Neural cell (in vitro differentiated cells): ENCODE measurements around the gene MGAT4A. TPM values are rescaled to one million over a fixed set of nuclear protein-coding genes. Genes with fewer than 3 reads are reported as not detected.

Source experiments
- H2AFZ ChIP-seq: fragments of 200-600, 300-800 bp; sonication (generic), shearing (Covaris generic); 2 replicates; pipeline ENCODE4 v1.6.0; 2014; ENCODE audit warnings: low read depth, mild to moderate bottlenecking, antibody characterized with exemption, low read length, moderate library complexity
- H3F3A ChIP-seq: fragments of 200-600 bp; shearing (Covaris generic); 2 replicates; pipeline ENCODE4 v1.6.1; 2016; ENCODE audit warnings: mild to moderate bottlenecking, moderate library complexity, mixed read lengths, antibody characterized with exemption, low read length; ENCODE audit not compliant: insufficient read depth, poor library complexity, severe bottlenecking
- H3K27ac ChIP-seq: fragments of 200-600, 300-800 bp; sonication (generic), shearing (Covaris generic); 2 replicates; pipeline ENCODE4 v1.5.1; 2014; ENCODE audit warnings: mild to moderate bottlenecking, low read length, moderate library complexity
- H3K27me3 ChIP-seq: fragments of 300-800, 200-600 bp; sonication (generic), shearing (Covaris generic); 2 replicates; pipeline ENCODE4 v1.6.0; 2014; ENCODE audit warnings: mild to moderate bottlenecking, low read depth, low read length, moderate library complexity; ENCODE audit not compliant: insufficient read depth
- H3K36me3 ChIP-seq: fragments of 300-800, 200-600 bp; sonication (generic), shearing (Covaris generic); 2 replicates; pipeline ENCODE4 v1.5.1; 2014; ENCODE audit warnings: mild to moderate bottlenecking, antibody characterized with exemption, low read length, moderate library complexity; ENCODE audit not compliant: insufficient read depth
- H3K4me2 ChIP-seq: fragments of 300-800, 200-600 bp; sonication (generic), shearing (Covaris generic); 2 replicates; pipeline ENCODE4 v1.6.0; 2014; ENCODE audit warnings: mild to moderate bottlenecking, low read length
- H3K4me3 ChIP-seq: fragments of 300-800, 200-600 bp; sonication (generic), shearing (Covaris generic); 2 replicates; pipeline ENCODE4 v1.5.1; 2014; ENCODE audit warnings: mild to moderate bottlenecking, low read length, moderate library complexity
- H3K79me2 ChIP-seq: fragments of 200-600 bp; shearing (Covaris generic); replicated peaks from 2 replicates; pipeline ENCODE4 v1.6.0; 2014; ENCODE audit warnings: mild to moderate bottlenecking, low read length, moderate library complexity; ENCODE audit not compliant: insufficient read depth
- H3K9ac ChIP-seq: fragments of 300-800, 200-600 bp; sonication (generic), shearing (Covaris generic); 2 replicates; pipeline ENCODE4 v1.6.1; 2016; ENCODE audit warnings: mild to moderate bottlenecking, low read length, mixed read lengths
- H3K9me2 ChIP-seq: fragments of 200-600 bp; shearing (Covaris generic); 2 replicates; pipeline ENCODE4 v1.6.1; 2016; ENCODE audit warnings: mild to moderate bottlenecking, low read length, mixed read lengths; ENCODE audit not compliant: insufficient read depth
- H3K9me3 ChIP-seq: fragments of 200-600, 300-800 bp; sonication (generic), shearing (Covaris generic); 2 replicates; pipeline ENCODE4 v1.6.1; 2016; ENCODE audit warnings: mild to moderate bottlenecking, mixed run types, low read length, moderate library complexity, mixed read lengths
- H4K20me1 ChIP-seq: fragments of 200-600 bp; shearing (Covaris generic); 2 replicates; pipeline ENCODE4 v1.6.1; 2016; ENCODE audit warnings: mild to moderate bottlenecking, mixed run types; ENCODE audit not compliant: insufficient read depth
- EP300 ChIP-seq: fragments of 450-650 bp; conservative IDR thresholded peaks from 2 replicates; pipeline ENCODE4 v1.6.1; 2014; ENCODE audit warnings: antibody characterized with exemption, mild to moderate bottlenecking, moderate library complexity; ENCODE audit not compliant: poor library complexity, severe bottlenecking
- EZH2 ChIP-seq: fragments of 200-600, 300-800 bp; shearing (Covaris generic), sonication (generic); IDR thresholded peaks from 2 replicates; pipeline ENCODE4 v1.6.1; 2014; ENCODE audit warnings: antibody characterized with exemption, low read length, borderline replicate concordance, mild to moderate bottlenecking; ENCODE audit not compliant: insufficient read depth, poor library complexity, severe bottlenecking
- MXI1 ChIP-seq: fragments of 450-650 bp; conservative IDR thresholded peaks from 2 replicates; pipeline ENCODE4 v1.6.1; 2014; ENCODE audit warnings: antibody characterized with exemption, mild to moderate bottlenecking; ENCODE audit not compliant: poor library complexity, severe bottlenecking
- POLR2AphosphoS5 ChIP-seq: IDR thresholded peaks from 2 replicates; pipeline ENCODE4 v1.6.1; 2012
- RAD21 ChIP-seq: fragments of 450-650 bp; conservative IDR thresholded peaks from 2 replicates; pipeline ENCODE4 v1.6.1; 2014; ENCODE audit warnings: antibody characterized with exemption, mild to moderate bottlenecking, moderate library complexity
- SMC3 ChIP-seq: fragments of 450-650 bp; conservative IDR thresholded peaks from 2 replicates; pipeline ENCODE4 v1.6.1; 2014; ENCODE audit warnings: antibody characterized with exemption, mild to moderate bottlenecking, moderate library complexity; ENCODE audit not compliant: poor library complexity
- TAF1 ChIP-seq: IDR thresholded peaks from 2 replicates; pipeline ENCODE4 v1.6.1; 2012; ENCODE audit warnings: low read depth
- polyA plus RNA-seq: library from polyadenylated mRNA; depleted of rRNA; stranded (reverse); fragments of >200 nt; gene quantifications from 2 replicates; pipeline ENCODE4 v1.2.3, GENCODE V29; 2014
- TF ChIP-seq, protein P1 (sequence below): fragments of 450-650 bp; IDR thresholded peaks from 2 replicates; pipeline ENCODE4 v1.5.1; 2014; ENCODE audit warnings: antibody characterized with exemption, mild to moderate bottlenecking, moderate library complexity; ENCODE audit not compliant: poor library complexity, severe bottlenecking
- TF ChIP-seq, protein P2 (sequence below): IDR thresholded peaks from 2 replicates; pipeline ENCODE4 v1.6.1; 2012; ENCODE audit warnings: borderline replicate concordance

Gene MGAT4A
- polyA plus RNA-seq, 1 donor from 2014 or later = 54.8 TPM

DNA sequence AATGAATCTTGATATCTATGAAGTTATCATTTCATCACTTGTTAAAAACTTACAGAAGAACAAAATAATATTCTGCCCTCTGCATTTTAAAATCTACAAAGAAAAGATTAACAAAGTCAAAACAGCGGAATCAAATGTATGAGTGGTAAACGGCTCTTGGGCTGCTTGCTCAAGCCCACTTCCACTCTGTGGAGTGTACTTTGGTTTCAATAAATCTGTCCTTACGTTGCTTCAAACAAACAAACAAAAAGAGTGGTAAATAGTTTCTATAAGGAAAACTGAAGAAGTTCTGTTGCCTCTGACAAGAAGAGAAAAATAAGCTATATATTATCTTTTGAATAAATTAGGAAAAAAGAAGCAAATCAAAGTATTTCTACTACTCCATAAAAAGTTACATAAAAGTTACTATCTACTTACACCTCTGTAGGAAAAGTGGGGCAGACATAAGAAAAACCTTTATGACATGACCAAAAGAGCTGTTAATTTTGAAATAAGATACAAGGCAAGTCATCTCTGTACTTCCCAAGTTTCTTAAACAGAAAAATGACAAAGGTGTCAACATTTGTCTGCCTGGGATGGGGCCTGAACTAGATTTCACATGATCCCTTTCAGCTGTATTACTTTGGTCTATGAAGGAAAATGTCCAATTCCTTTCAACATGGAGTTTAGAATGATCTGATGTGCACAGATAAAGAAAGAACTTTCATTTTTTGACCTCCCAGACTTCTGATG is 56.5 kb downstream of the MGAT4A start:
- Histone ChIP-seq H3K36me3 (no peaks in the 10 kb centered on the region), H3F3A (no peaks in the 10 kb centered on the region), H3K27ac (no peak overlapping the region), H3K4me2 (no peak overlapping the region), H3K9me2 (no peaks in the 10 kb centered on the region), H3K27me3 (no peaks in the 10 kb centered on the region), H3K9me3 (no peaks in the 10 kb centered on the region), H3K9ac (no peak overlapping the region), H4K20me1 (no peaks in the 10 kb centered on the region), H2AFZ (no peak overlapping the region), H3K79me2 (no peaks in the 10 kb centered on the region), H3K4me3 (no peak overlapping the region)
- TF ChIP-seq POLR2AphosphoS5 (no peak), SMC3 (no peak), EP300 (no peak), EZH2 (no peak), MXI1 (no peak), RAD21 (no peak), TAF1 (no peak)
- TF ChIP-seq, protein P1, sequence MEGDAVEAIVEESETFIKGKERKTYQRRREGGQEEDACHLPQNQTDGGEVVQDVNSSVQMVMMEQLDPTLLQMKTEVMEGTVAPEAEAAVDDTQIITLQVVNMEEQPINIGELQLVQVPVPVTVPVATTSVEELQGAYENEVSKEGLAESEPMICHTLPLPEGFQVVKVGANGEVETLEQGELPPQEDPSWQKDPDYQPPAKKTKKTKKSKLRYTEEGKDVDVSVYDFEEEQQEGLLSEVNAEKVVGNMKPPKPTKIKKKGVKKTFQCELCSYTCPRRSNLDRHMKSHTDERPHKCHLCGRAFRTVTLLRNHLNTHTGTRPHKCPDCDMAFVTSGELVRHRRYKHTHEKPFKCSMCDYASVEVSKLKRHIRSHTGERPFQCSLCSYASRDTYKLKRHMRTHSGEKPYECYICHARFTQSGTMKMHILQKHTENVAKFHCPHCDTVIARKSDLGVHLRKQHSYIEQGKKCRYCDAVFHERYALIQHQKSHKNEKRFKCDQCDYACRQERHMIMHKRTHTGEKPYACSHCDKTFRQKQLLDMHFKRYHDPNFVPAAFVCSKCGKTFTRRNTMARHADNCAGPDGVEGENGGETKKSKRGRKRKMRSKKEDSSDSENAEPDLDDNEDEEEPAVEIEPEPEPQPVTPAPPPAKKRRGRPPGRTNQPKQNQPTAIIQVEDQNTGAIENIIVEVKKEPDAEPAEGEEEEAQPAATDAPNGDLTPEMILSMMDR = no peak
- TF ChIP-seq, protein P2, sequence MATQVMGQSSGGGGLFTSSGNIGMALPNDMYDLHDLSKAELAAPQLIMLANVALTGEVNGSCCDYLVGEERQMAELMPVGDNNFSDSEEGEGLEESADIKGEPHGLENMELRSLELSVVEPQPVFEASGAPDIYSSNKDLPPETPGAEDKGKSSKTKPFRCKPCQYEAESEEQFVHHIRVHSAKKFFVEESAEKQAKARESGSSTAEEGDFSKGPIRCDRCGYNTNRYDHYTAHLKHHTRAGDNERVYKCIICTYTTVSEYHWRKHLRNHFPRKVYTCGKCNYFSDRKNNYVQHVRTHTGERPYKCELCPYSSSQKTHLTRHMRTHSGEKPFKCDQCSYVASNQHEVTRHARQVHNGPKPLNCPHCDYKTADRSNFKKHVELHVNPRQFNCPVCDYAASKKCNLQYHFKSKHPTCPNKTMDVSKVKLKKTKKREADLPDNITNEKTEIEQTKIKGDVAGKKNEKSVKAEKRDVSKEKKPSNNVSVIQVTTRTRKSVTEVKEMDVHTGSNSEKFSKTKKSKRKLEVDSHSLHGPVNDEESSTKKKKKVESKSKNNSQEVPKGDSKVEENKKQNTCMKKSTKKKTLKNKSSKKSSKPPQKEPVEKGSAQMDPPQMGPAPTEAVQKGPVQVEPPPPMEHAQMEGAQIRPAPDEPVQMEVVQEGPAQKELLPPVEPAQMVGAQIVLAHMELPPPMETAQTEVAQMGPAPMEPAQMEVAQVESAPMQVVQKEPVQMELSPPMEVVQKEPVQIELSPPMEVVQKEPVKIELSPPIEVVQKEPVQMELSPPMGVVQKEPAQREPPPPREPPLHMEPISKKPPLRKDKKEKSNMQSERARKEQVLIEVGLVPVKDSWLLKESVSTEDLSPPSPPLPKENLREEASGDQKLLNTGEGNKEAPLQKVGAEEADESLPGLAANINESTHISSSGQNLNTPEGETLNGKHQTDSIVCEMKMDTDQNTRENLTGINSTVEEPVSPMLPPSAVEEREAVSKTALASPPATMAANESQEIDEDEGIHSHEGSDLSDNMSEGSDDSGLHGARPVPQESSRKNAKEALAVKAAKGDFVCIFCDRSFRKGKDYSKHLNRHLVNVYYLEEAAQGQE = no peak

- Histone ChIP-seq H2AFZ (no peak overlapping the region), H3K9me3 (no peaks in the 10 kb centered on the region), H3K36me3 (no peaks in the 10 kb centered on the region), H3K27ac (no peak overlapping the region), H3K79me2 (no peaks in the 10 kb centered on the region), H3K4me3 (no peak overlapping the region), H3F3A (no peaks in the 10 kb centered on the region), H3K4me2 (no peak overlapping the region), H3K9ac (no peak overlapping the region), H3K9me2 (no peaks in the 10 kb centered on the region), H3K27me3 (no peaks in the 10 kb centered on the region), H4K20me1 (no peaks in the 10 kb centered on the region)
- TF ChIP-seq RAD21 = no peak
- TF ChIP-seq POLR2AphosphoS5 = no peak
- TF ChIP-seq, protein P2 = no peak
Measured at GRCh38 chr2:98669675-98670074, 61.3 kb downstream of the MGAT4A start.
